GM12891 (cell line): ENCODE measurements around the gene SLC25A24.
A peak's percentile ranks its signal among the peaks of the same experiment; 100 is the strongest.

Source experiments
- DNase-seq: peaks from one replicate; pipeline ENCODE4 v3.0.0; 2011; ENCODE audit warnings: low spot score; ENCODE audit not compliant: insufficient read length
- FAIRE-seq: peaks from 2 replicates; lab custom pipeline; 2011; peaks lifted over from hg19 to GRCh38; lab: Jason Lieb, UNC
- PAX5 ChIP-seq: IDR thresholded peaks from 2 replicates; pipeline ENCODE4 v1.6.1; 2011; ENCODE audit warnings: low read length, moderate library complexity, mild to moderate bottlenecking; ENCODE audit not compliant: insufficient read depth, severe bottlenecking
- POLR2A ChIP-seq: IDR thresholded peaks from 2 replicates; pipeline ENCODE4 v1.6.1; 2011; ENCODE audit warnings: low read depth, low read length, control low read depth
- POLR2AphosphoS5 ChIP-seq: IDR thresholded peaks from 2 replicates; pipeline ENCODE4 v1.6.1; 2011; ENCODE audit warnings: low read depth, low read length, control low read depth
- POU2F2 ChIP-seq: IDR thresholded peaks from 2 replicates; pipeline ENCODE4 v1.6.1; 2011; ENCODE audit warnings: low read depth, mild to moderate bottlenecking, control low read depth, low read length, moderate library complexity
- SPI1 ChIP-seq: IDR thresholded peaks from 2 replicates; pipeline ENCODE4 v1.6.1; 2011; ENCODE audit warnings: low read depth, low read length, control low read depth
- TAF1 ChIP-seq: IDR thresholded peaks from 2 replicates; pipeline ENCODE4 v1.6.1; 2011; ENCODE audit warnings: low read depth, low read length, control low read depth

Gene SLC25A24

GRCh38 chr1:108130794-108131193 lies 69.3 kb downstream of the SLC25A24 start:
- TF ChIP-seq POLR2A: no peak
- FAIRE-seq: no peak
- no peak for DNase-seq

- DNase-seq: no peak
- no peak for FAIRE-seq
- no peak for TF ChIP-seq POLR2A
- TF ChIP-seq SPI1: no peak
- TF ChIP-seq POU2F2: no peak
- TF ChIP-seq PAX5: no peak
- no peak for TF ChIP-seq TAF1
- no peak for TF ChIP-seq POLR2AphosphoS5
Measured at GRCh38 chr1:108129999-108130398, 70.1 kb downstream of the SLC25A24 start.

GRCh38 chr1:108125312-108126138 lies 74.6 kb downstream of the SLC25A24 start:
- peak; percentile 74 for FAIRE-seq
- no peak for TF ChIP-seq SPI1
- TF ChIP-seq POU2F2: no peak
- no peak for TF ChIP-seq POLR2A
- no peak for TF ChIP-seq PAX5
- peak; percentile 39 for DNase-seq

- FAIRE-seq (no peak), DNase-seq (no peak)
- TF ChIP-seq POLR2AphosphoS5 (no peak), POLR2A (no peak), SPI1 (no peak), TAF1 (no peak), PAX5 (no peak), POU2F2 (no peak)
Measured at GRCh38 chr1:108124622-108125311, 75.4 kb downstream of the SLC25A24 start.

DNA sequence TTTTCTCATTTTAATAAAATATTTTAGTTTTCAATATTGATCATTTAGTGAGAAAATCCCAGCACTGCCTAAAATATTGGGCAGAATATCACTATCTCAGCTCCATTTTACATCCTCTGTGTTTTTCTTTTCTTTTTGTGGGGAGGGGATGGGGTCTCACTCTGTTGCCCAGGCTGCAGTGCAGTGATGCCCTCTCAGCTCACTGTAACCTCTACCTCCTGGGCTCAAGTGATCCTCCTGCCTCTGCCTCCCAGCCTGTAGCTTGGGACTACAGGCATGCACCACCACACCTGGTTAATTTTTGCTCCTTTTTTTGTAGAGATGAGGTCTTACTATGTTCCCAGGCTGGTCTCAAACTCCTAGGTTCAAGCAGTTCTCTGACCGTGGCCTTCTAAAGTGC lies 76.1 kb downstream of the SLC25A24 start:
- no peak for TF ChIP-seq SPI1
- TF ChIP-seq POU2F2: no peak
- no peak for TF ChIP-seq PAX5
- TF ChIP-seq POLR2A: no peak
- no peak for TF ChIP-seq TAF1
- no peak for TF ChIP-seq POLR2AphosphoS5
- no peak for FAIRE-seq
- DNase-seq: no peak

- TF ChIP-seq PAX5: no peak
- no peak for FAIRE-seq
- DNase-seq: no peak
Measured at GRCh38 chr1:108121358-108122143, 78.6 kb downstream of the SLC25A24 start.

DNA sequence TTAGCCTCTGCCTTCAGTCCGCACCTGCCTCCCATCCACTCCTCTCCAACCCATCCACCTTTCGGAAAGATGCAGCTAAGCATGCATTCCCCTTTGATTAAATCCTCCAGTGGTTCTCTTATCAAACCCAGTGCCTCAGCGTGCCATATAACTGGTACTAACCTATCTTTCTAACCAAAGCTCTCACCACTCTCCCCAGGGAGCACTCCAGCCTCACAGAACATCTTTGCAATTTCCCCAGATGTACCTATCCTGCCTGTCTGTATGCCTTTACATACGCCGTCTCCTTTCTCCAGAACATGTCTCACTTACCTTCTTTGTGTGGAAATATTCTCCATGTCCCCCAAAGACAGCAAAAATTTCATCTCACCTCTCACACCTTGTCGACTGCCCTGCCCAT lies 80.0 kb downstream of the SLC25A24 start:
- TF ChIP-seq PAX5 (no peak), POLR2A (no peak), TAF1 (no peak), POLR2AphosphoS5 (no peak), POU2F2 (no peak), SPI1 (no peak)
- no peak for FAIRE-seq
- DNase-seq: no peak

- no peak for TF ChIP-seq PAX5
- no peak for TF ChIP-seq POLR2AphosphoS5
- no peak for TF ChIP-seq POLR2A
- DNase-seq (no peak), FAIRE-seq (no peak)
Measured at GRCh38 chr1:108119500-108119899, 80.6 kb downstream of the SLC25A24 start.

DNA sequence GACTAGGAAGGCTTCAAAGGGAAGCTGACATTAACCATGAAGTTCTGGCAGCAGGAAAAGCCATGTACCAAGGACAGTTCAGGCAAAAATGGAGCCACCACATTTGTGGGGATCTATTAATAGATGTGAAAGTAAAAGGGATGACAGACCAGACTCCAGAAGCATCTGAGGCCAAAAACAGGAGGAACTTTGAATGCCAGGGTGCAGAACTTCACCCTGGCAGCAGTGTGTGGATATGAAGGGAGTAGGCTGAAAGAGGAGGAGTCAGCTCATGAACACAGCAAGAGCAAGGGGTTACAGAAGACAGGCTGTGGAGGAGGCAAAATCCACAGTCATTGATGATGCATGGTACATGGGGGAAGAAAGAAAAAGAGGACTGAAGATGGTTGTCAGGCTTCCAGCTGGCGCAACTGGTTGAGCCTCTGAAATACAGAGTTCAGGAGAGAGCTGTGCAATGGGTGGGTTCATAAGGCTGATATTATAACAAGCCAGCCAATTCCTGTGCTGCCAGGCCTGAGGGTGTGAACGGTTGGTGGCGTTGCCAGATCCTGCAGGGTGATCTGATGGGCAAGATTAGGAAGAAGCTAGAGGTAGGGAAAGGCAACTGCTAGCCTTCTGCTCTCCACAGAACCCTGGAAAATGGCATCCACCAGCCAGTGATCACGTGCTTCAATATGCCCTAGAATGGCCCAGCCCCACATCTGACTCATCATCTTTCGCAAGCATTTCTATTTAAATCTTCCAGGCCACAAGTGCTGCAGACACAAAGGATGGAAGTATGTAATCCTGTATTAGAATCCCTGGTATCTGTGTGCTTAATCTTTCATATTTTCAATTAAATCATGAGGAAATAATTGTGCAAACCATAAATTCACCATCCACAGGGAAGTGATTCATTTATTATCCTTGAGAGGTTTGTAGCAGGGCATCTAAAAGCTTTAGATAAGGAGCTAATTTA lies 81.9 kb downstream of the SLC25A24 start:
- no peak for FAIRE-seq
- TF ChIP-seq POU2F2 (no peak), POLR2A (no peak), SPI1 (no peak), POLR2AphosphoS5 (no peak)
- DNase-seq: no peak
